OCI-LY1 (cell line): ENCODE results near the gene CCT3.

Source experiments
- H2AFZ ChIP-seq: fragments of 200-600 bp; sonication (generic), shearing (Covaris generic); 2 replicates; pipeline ENCODE4 v1.6.0; 2014; ENCODE audit warnings: antibody characterized with exemption, mild to moderate bottlenecking, low read length
- H3F3A ChIP-seq: fragments of 200-600 bp; sonication (generic), shearing (Covaris generic); 2 replicates; pipeline ENCODE4 v1.6.0; 2014; ENCODE audit warnings: mild to moderate bottlenecking, antibody characterized with exemption, low read length, moderate library complexity; ENCODE audit not compliant: insufficient read depth
- H3K27ac ChIP-seq: fragments of 200-600 bp; sonication (generic); 2 replicates; pipeline ENCODE4 v1.5.1; 2014; ENCODE audit warnings: low read length, mixed run types, mild to moderate bottlenecking, low read depth; ENCODE audit not compliant: poor library complexity, severe bottlenecking
- H3K27me3 ChIP-seq: fragments of 200-600 bp; sonication (generic); 2 replicates; pipeline ENCODE4 v1.6.0; 2014; ENCODE audit warnings: antibody characterized with exemption, mild to moderate bottlenecking, low read length, moderate library complexity; ENCODE audit not compliant: insufficient read depth
- H3K36me3 ChIP-seq: fragments of 200-600 bp; sonication (generic); 2 replicates; pipeline ENCODE4 v1.6.1; 2014; ENCODE audit warnings: mild to moderate bottlenecking, antibody characterized with exemption, low read length, moderate library complexity, mixed read lengths; ENCODE audit not compliant: insufficient read depth
- H3K4me1 ChIP-seq: fragments of 200-600 bp; sonication (generic); 2 replicates; pipeline ENCODE4 v1.5.1; 2014; ENCODE audit warnings: mild to moderate bottlenecking, low read length, moderate library complexity; ENCODE audit not compliant: insufficient read depth, severe bottlenecking
- H3K4me2 ChIP-seq: fragments of 200-600 bp; sonication (generic), shearing (Covaris generic); 2 replicates; pipeline ENCODE4 v1.6.1; 2014; ENCODE audit warnings: low read length
- H3K4me3 ChIP-seq: fragments of 200-600 bp; sonication (generic); 2 replicates; pipeline ENCODE4 v1.5.1; 2014; ENCODE audit warnings: low read length, low read depth, mild to moderate bottlenecking, mixed read lengths; ENCODE audit not compliant: poor library complexity, severe bottlenecking
- H3K79me2 ChIP-seq: fragments of 200-600 bp; shearing (Covaris generic); 2 replicates; pipeline ENCODE4 v1.6.1; 2016; ENCODE audit warnings: mixed run types, low read length, mixed read lengths; ENCODE audit not compliant: insufficient read depth
- H3K9ac ChIP-seq: fragments of 200-600 bp; sonication (generic), shearing (Covaris generic); 2 replicates; pipeline ENCODE4 v1.6.1; 2014; ENCODE audit warnings: mild to moderate bottlenecking, low read length, mixed read lengths
- H3K9me2 ChIP-seq: fragments of 200-600 bp; sonication (generic), shearing (Covaris generic); 2 replicates; pipeline ENCODE4 v1.6.1; 2014; ENCODE audit warnings: low read depth, mild to moderate bottlenecking, low read length, mixed read lengths
- H3K9me3 ChIP-seq: fragments of 200-600 bp; shearing (Covaris generic); 2 replicates; pipeline ENCODE4 v1.6.1; 2014; ENCODE audit warnings: low read length, mixed read lengths
- H4K20me1 ChIP-seq: fragments of 200-600 bp; sonication (generic), shearing (Covaris generic); 2 replicates; pipeline ENCODE4 v1.6.0; 2016; ENCODE audit warnings: mild to moderate bottlenecking, low read length; ENCODE audit not compliant: insufficient read depth
- EZH2 ChIP-seq: fragments of 200-600 bp; sonication (generic), shearing (Covaris generic); IDR thresholded peaks from 2 replicates; pipeline ENCODE4 v1.8.0; 2017; ENCODE audit warnings: borderline replicate concordance, mixed run types, mild to moderate bottlenecking, antibody characterized with exemption, low read length, moderate library complexity, mixed read lengths
- TF ChIP-seq, protein P1 (sequence below): fragments of 200-600 bp; sonication (generic), shearing (Covaris generic); IDR thresholded peaks from 2 replicates; pipeline ENCODE4 v1.5.1; 2017; ENCODE audit warnings: mild to moderate bottlenecking, antibody characterized with exemption, low read length, moderate library complexity, mixed read lengths

Gene CCT3

DNA sequence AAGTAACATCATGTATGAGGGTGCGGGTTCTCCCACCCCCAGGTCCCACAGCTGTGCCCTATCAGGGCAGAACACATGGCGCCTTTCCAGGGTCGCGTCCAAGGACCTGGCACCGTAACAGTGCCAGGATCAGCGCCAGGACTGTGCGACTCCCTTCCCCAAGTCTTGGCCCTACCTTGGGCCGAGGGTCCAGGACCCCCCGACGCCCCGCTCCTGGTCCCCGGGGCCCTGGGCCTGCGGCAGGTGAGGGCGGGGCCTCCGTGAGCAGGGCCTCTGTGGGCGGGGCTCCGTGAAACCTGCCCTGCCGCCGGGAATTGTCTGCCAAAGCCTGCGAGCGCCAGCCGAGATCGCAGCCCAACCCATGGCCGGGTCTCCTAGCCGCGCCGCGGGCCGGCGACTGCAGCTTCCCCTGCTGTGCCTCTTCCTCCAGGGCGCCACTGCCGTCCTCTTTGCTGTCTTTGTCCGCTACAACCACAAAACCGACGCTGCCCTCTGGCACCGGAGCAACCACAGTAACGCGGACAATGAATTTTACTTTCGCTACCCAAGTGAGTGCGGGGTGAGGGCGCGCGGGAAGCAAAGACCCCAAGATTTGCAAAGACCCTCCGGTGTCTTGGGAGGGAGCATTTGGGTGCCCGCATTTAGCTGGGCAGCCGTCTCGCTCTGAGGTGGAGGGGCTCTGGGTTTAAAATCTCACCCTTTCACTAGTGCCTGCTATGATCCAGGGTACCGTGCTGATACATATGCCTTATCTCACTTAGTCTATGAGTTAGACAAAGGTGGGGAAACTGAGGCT, 31.0 kb upstream of the CCT3 start, which contains the start of gene RHBG:
Gene RHBG, plus strand, starts transcription at position 323 of the 796 bp plus-strand sequence. Its CDS starts 39 bp downstream, at position 362.
- Histone ChIP-seq H3K27ac (no peak within 1 kb of the TSS), H2AFZ (no peak within 1 kb of the TSS), H3K4me3 (no peak within 1 kb of the TSS)

DNA sequence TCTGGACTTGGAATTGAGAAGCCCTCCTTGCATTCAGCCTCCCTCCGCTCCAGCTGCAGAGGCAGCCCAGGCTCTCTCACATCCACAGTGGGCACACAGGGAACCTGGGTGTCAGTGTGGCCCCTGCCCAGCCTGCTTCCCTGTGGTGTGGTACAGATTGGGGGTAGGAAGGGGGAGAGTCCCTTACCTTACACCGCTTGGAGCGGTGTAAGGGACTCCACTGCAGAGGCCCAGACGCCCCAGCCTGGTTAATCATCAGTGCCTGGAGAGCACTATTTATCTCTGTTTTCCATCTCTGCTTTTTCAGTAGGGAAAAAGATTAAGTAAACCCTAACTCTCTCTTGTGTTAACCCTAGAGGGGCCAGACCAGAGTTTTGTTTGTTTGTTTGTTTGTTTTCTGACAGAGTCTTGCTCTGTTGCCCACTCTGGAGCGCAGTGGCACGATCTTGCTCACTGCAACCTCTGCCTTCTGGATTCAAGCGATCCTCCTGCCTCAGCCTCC, 30.1 kb upstream of the CCT3 start:
- no peak overlapping the region for H3K9ac ChIP-seq
- no peak overlapping the region for H3K4me2 ChIP-seq
- no peaks in the 10 kb centered on the region for H3F3A ChIP-seq
- TF ChIP-seq, protein P1, sequence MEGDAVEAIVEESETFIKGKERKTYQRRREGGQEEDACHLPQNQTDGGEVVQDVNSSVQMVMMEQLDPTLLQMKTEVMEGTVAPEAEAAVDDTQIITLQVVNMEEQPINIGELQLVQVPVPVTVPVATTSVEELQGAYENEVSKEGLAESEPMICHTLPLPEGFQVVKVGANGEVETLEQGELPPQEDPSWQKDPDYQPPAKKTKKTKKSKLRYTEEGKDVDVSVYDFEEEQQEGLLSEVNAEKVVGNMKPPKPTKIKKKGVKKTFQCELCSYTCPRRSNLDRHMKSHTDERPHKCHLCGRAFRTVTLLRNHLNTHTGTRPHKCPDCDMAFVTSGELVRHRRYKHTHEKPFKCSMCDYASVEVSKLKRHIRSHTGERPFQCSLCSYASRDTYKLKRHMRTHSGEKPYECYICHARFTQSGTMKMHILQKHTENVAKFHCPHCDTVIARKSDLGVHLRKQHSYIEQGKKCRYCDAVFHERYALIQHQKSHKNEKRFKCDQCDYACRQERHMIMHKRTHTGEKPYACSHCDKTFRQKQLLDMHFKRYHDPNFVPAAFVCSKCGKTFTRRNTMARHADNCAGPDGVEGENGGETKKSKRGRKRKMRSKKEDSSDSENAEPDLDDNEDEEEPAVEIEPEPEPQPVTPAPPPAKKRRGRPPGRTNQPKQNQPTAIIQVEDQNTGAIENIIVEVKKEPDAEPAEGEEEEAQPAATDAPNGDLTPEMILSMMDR = no peak
- TF ChIP-seq EZH2 = no peak
- H2AFZ ChIP-seq = no peak overlapping the region
- no peaks in the 10 kb centered on the region for H3K9me2 ChIP-seq
- H3K4me3 ChIP-seq = no peak overlapping the region
- H4K20me1 ChIP-seq = no peaks in the 10 kb centered on the region
- H3K36me3 ChIP-seq = no peaks in the 10 kb centered on the region
- no peaks in the 10 kb centered on the region; the same call in none of the 2 replicates for H3K27me3 ChIP-seq
- H3K27ac ChIP-seq = no peak overlapping the region
- H3K4me1 ChIP-seq = peaks cover 6% of the 10 kb centered on the region
- H3K79me2 ChIP-seq = no peaks in the 10 kb centered on the region
- no peaks in the 10 kb centered on the region for H3K9me3 ChIP-seq

More for the DNA sequence above, 31.0 kb upstream of the CCT3 start, which contains the start of gene RHBG:
- Histone ChIP-seq H4K20me1 (no peaks in the 10 kb centered on the region), H3K9me3 (no peaks in the 10 kb centered on the region), H3K4me2 (no peak within 1 kb of the TSS; the same call in 1 of the 2 replicates), H3F3A (no peaks in the 10 kb centered on the region), H3K9ac (no peak within 1 kb of the TSS), H3K27me3 (no peaks in the 10 kb centered on the region; the same call in none of the 2 replicates), H3K79me2 (no peaks in the 10 kb centered on the region), H3K36me3 (no peaks in the 10 kb centered on the region), H3K4me1 (peaks cover 6% of the 10 kb centered on the region), H3K9me2 (no peaks in the 10 kb centered on the region)
- TF ChIP-seq EZH2 = no peak
- TF ChIP-seq, protein P1 = no peak

DNA sequence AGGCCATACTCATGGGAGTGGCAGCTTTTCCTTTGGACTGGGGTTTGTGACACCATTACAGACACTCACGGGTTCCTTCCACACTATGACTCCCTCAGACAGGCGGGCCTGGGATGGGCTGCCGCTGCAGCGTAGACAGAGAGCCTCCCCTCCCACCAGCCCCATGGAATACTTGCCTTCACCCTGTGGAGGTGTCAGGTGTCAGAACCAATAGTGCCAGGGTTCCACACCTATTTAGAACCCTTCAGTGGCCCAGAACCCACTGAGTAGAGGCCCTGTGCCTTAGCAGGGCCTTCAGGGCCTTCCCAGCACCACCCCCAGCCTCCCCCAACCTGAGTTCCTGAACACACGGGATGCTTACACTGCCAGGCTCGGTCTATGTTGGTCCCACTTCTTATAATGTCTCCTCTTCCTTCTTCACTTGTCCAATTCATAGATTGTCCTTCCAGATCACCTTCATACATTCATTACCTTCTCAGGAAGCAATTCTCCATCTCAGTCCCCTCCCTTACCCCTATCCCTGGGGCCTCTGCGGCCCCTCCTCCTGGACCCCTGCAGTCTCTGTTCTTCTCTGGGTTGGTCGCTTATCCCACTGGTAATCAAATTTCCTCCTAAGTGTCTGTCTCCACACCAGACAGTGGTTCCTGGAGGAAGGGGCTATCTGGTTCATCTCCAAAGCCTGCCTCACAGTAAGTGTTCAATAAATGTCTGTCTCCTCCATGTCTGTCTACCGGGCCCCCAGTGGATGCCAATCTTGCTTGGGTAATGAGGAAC, 29.5 kb upstream of the CCT3 start:
- Histone ChIP-seq H2AFZ (no peak overlapping the region), H3K9ac (no peak overlapping the region), H3K27ac (no peak overlapping the region), H3K4me2 (no peak overlapping the region), H3K9me3 (no peaks in the 10 kb centered on the region), H3K79me2 (no peaks in the 10 kb centered on the region), H3K4me3 (no peak overlapping the region), H3K36me3 (no peaks in the 10 kb centered on the region), H4K20me1 (no peaks in the 10 kb centered on the region), H3K4me1 (peaks cover 6% of the 10 kb centered on the region), H3K9me2 (no peaks in the 10 kb centered on the region), H3K27me3 (no peaks in the 10 kb centered on the region; the same call in none of the 2 replicates), H3F3A (no peaks in the 10 kb centered on the region)
- no peak for TF ChIP-seq EZH2
- TF ChIP-seq, protein P1 = no peak
